Eye (tissue), 1 donor: ENCODE results near the gene ZNF708.
A peak's percentile ranks its signal among the peaks of the same experiment; 100 is the strongest.
"Not testable (repeated sequence)": the region's sequence is repeated elsewhere in the genome, so short reads cannot be mapped to it uniquely, and the experiment has no call there.

Experiments used
- DNase-seq: peaks from one replicate; pipeline ENCODE4 v3.0.0-alpha.2; 2015

The ZNF708 gene

DNA sequence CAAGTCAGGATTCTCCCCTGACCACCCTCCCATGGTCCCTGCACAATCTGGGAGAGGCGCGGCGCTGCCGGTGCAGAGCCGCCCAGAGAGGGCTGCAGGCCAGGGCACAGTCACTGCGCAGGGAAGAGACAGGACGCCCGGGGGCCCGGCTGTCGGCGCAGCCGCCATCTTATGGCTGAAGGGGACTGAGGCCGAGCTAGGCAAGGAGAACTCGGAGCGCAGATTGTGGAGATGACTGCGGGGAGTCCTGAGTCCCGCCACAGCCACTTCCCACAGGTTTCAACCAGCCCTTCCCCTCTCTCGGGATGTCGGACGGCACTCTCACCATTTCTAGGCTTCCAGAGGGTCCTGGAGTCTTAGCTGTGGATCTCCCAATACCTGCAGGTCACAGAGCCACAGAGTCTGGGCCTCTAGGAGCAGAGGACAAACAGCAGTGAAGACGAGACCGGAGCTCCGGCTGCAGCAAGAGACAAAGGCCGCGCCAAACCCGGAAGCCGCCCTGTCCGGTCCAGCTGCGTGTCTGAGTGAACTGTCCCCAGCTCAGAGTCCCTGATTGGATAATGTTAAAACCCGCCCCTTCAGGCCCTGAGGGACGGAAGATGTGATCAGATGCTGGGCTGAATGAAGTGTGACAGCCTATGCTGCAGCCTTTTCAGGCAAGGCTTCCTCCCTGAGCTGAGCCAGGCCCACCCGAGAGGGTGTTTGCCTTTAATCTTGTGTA lies at the start of gene ZNF708:
ZNF708 (minus strand) TSS at position 526 of the 721 bp plus-strand sequence; CDS start at position 328, 198 bp downstream.
- DNase-seq = peak; percentile 97

DNA sequence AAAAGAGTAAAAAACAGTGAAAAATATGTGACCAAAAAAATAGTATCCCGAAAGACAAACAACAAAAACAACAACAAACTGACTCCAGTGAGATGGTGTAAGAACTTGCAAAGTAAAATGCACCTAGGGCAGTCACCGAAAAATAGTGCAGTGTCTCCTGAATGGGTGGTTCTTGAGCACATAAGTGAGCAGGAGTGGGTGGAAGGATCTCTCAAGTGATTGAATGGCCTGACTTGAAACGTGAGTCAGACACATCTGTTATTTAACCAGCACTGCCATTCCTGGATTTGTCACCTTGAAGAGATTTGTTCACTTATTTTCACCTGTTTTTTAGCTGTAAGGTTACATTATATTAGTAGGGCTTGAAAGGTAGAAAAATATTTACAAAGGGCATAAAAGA lies 33.1 kb upstream of the ZNF708 start:
- no peak for DNase-seq

- peak; percentile 99 for DNase-seq
Measured at GRCh38 chr19:21358768-21359451, 29.7 kb upstream of the ZNF708 start, which contains the start of gene ZNF738. Gene ZNF738 (plus strand): TSS chr19:21359000. CDS start chr19:21359141, 141 bp downstream.

DNA sequence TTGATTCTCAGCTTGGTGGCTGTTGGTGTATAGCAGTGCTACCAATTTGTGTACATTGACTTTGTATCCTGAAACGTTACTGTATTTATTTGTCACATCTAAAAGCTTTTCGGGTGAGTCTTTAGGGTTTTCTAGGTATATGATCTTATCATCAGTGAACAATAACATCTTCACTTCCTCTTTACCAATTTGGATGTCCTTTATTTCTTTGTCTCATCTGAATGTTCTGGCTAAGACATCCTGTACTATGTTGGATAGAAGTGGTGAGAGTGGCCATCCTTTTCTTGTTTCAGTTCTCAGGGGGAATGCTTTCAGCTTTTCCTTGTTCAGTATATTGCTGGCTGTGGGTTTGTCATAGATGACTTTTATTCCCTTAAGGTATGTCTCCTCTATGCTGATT lies 23.6 kb upstream of the ZNF708 start:
- DNase-seq = no peak

DNA sequence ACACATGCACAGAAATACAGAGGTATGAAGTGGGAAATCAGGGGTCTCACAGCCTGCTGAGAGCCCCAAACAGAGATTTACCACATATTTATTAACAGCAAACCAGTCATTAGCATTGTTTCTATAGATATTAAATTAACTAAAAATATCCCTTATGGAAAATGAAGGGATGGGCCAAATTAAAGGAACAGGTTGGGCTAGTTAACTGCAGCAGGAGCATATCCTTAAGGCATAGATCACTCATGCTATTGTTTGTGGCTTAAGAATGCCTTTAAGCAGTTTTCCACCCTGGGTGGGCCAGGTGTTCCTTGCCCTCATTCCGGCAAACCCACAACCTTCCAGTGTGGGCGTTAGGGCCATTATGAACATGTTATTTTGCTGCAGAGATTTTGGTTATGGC lies 15.6 kb upstream of the ZNF708 start:
- DNase-seq = not testable (repeated sequence)

GRCh38 chr19:21335721-21336120 lies 6.5 kb upstream of the ZNF708 start:
- DNase-seq = no peak

DNA sequence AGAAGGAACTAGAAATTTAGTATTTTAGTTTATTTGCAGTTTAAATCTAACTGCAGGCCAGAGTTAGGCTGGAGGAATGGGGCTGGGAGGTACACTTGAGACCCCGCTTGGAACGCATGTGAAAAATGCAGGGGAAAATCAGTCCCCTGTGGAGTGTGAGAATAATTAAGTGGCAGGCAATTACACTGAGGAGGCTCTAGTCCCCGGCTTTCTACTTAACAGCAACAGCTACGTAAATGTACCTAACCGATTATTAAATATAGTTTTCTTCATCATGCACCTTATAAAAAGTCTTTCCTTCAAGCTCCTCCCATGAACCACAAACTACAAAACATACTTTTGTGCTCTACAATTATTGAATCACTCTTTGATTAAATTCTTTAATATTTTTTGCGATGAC lies 804 bp downstream of the ZNF708 start:
- DNase-seq = peak; percentile 73

DNA sequence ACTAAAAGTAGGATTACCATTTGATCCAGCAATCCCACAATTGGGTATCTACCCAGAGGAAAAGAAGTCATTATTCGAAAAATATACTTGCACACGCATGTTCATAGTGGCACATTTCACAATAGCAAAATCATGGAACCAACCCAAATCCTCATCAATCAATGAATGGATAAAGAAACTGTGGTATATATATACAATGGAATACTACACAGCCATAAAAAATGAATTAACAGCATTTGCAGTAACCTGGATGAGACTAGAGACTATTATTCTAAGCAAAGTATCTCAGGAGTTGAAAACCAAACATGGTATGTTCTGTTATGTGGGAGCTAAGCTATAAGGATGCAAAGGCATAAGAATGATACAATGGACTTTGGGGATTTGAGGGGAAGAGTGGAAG lies 3.0 kb downstream of the ZNF708 start:
- no peak for DNase-seq

GRCh38 chr19:21323000-21323399 lies 6.2 kb downstream of the ZNF708 start:
- no peak for DNase-seq

GRCh38 chr19:21322528-21322927 lies 6.7 kb downstream of the ZNF708 start:
- DNase-seq = no peak

DNA sequence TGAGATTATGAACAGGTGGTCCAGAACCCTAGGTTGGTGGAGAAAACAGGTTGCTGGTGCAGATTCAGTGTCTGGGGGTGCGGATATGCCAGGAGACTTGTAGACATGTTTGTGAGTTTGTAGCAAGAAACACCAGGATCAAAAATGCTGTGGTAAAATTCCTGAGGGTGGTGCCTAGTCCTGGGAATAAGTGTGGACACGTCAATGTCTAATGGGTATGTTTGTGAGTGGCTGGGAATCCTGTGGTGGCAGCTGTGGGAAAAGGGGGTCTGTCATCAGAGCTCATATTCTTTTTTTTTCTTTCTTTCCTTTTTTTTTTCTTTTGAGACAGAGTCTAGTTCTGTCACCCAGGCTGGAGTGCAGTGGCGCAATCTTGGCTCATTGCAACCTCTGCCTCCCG lies 7.2 kb downstream of the ZNF708 start:
- no peak for DNase-seq

GRCh38 chr19:21321134-21321533 lies 8.1 kb downstream of the ZNF708 start:
- no peak for DNase-seq

- DNase-seq = peak; percentile 24
Measured at GRCh38 chr19:21317821-21318220, 11.4 kb downstream of the ZNF708 start.

DNA sequence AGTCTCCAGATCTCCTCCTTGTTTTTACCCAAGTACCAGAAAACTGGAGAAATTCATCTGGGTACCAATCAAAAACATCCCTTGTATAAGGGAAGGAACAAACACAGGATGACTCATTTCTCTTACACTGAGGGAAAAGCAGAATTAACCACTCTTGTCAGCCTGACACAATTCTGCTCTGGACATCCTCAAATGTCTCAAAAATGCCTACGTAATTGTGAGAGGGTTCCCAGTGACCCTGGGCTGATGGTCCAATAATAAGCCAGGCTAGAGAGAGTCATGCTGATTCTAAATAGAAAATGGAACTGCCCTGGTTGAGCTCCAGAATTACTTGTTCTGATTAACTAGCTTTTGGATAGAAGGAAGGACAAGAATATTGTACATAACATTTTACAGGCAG lies 14.5 kb downstream of the ZNF708 start:
- DNase-seq = no peak

DNA sequence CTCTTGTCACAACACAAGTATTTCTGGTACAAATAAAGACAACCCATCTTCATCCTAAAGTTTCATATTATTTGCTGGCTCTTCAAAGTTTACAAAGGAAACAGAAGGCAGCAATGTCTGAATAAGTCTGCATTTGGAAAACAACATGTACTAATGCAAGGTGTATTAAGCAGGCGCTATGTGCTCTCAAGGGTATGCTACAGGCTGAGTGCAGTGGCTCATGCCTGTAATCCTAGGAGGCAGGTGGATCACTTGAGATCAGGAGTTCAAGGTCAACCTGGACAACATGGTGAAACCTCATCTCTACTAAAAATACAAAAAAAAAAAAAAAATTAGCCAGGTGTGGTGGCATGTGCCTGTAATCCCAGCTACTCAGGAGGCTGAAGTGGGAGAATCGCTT lies 16.4 kb downstream of the ZNF708 start:
- DNase-seq = not testable (repeated sequence)

DNA sequence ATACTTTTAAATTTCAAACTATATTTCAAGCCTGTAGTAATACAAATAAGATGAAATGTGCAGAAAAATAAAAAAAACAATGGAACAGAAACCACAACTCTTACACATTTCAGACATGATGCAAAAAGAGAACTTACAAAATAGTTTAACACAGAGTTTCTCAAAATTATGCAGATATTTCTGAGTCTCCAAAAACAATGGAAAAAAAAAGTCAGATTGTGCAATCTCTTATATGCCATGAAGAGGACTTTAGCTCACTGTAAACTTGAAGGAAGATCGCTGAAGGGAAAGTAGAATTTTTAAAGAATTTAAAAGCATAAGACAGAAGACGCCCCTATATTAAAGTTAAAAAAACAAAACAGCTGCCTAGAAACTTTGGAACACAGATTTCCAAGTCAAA lies 20.4 kb downstream of the ZNF708 start:
- no peak for DNase-seq

- not testable (repeated sequence) for DNase-seq
Measured at GRCh38 chr19:21306881-21307479, 22.2 kb downstream of the ZNF708 start.

DNA sequence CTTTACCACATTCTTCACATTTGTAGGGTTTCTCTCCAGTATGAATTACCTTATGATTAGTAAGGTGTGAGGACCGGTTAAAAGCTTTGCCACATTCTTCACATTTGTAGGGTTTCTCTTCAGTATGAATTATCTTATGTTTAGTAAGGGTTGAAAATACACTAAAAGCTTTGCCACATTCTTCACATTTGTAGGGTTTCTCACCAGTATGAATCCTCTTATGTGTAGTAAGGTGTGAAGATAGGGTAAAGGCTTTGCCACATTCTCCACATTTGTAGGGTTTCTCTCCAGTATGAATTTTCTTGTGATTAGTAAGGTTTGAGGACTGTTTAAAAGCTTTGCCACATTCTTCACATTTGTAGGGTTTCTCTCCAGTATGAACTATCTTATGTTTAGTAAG lies 35.4 kb downstream of the ZNF708 start:
- DNase-seq = not testable (repeated sequence)

DNA sequence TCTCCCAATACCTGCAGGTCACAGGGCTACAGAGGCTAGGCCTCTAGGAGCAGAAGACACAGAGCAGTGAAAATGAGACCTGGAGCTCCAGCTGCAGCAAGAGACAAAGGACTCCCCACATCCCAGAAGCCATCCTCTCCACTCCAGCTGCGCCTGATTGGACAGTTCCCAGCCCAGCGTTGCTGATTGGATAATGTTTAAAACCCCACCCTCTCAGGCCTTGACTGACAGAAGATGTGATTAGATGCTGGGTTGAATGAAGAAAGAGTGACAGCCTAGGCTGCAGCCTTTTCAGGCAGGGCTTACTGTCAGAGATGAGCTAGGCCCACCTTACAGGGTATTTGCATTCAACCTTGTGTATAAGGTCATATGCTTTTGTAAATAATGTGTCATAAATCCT lies 59.4 kb downstream of the ZNF708 start:
- DNase-seq = no peak

DNA sequence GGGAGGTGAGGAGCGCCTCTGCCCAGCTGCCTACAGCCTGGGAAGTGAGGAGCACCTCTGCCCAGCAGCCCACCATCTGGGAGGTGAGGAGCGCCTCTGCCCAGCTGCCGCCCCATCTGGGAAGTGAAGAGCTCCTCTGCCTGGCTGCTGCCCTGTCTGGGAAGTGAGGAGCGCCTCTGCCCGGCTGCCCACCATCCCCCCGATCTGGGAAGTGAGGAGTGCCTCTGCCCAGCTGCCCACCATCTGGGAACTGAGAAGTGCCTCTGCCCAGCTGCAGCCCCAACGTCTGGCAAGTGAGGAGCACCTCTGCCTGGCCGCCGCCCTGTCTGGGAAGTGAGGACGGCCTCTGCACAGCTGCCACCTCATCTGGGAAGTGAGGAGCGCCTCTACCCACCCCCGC lies 64.3 kb downstream of the ZNF708 start:
- no peak for DNase-seq

- DNase-seq = no peak
Measured at GRCh38 chr19:21264416-21264815, 64.8 kb downstream of the ZNF708 start.

DNA sequence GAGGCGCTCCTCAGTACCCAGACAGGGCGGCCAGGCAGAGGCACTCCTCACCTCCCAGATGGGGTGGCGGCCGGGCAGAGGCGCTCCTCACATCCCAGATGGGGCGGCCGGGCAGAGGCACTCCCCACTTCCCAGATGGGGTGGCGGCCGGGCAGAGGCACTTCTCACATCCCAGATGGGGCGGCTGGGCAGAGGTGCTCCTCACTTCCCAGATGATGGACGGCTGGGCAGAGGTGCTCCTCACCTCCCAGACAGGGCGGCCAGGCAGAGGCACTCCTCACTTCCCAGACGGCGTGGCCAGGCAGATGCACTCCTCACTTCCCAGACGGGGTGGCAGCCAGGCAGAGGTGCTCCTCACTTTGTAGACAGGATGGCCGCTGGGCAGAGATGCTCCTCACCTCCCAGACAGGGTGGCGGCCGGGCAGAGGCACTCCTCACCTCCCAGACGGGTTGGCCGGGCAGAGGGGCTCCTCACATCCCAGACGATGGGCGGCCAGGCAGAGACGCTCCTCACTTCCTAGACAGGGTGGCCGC lies 68.3 kb downstream of the ZNF708 start:
- not testable (repeated sequence) for DNase-seq

DNA sequence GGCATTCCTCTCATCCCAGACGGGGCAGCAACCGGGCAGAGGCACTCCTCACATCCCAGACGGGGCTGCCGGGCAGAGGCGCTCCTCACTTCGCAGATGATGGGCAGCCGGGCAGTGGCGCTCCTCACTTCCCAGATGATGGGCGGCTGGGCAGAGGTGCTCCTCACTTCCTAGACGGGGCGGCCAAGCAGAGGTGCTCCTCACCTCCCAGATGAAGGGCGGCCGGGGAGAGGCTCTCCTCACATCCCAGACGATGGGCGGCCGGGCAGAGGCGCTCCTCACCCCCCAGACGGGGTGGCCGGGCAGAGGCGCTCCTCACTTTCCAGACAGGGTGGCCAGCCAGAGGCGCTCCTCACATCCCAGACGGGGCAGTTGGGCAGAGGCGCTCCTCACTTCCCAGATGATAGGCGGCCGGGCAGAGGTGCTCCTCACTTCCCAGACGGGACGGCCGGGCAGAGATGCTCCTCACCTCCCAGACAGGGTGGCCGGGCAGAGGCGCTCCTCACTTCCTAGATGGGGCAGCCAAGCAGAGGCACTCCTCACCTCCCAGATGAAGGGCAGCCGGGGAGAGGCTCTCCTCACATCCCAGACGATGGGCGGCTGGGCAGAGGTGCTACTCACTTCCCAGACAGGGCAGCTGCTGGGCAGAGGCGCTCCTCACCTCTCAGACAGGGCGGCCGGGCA lies 68.9 kb downstream of the ZNF708 start:
- DNase-seq = no peak
